COLO829 (cell line): Measurements from ENCODE around the gene FCGBP.
"Not testable (repeated sequence)": the region's sequence is repeated elsewhere in the genome, so short reads cannot be mapped to it uniquely, and the experiment has no call there.

Experiments
- DNase-seq: peaks from one replicate; pipeline ENCODE4 v3.0.0; 2012; ENCODE audit warnings: low spot score

Gene FCGBP

DNA sequence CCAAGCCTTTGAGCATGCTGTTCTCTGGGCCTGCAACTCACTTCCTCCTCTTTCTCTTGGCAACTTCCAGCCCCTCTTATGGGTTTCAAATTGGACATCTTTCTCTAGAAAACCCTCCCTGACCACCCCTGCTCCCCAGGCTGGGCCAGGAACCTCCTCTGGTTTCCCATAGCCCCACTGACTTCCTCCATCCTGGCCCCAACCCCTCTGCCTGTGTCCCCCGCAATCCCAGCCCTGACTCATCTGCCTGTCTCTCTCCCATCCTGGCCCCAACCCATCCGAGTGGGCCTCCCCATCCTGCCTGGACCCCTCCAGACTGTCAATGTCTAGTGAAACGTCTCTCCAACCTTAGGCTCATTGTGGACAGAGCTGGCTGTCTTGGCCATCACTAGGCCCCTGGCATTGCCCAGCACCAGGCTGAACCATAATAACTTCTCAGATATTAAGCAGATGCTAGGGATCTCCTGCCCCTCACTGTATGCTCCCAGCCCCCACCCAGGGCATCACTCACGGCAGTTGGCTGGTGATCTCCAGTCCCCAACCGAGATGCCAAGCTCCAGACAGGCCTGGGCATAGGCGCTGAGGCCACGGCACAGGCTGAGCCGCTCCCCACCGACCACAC, 16.8 kb downstream of the FCGBP start:
- DNase-seq = no peak

DNA sequence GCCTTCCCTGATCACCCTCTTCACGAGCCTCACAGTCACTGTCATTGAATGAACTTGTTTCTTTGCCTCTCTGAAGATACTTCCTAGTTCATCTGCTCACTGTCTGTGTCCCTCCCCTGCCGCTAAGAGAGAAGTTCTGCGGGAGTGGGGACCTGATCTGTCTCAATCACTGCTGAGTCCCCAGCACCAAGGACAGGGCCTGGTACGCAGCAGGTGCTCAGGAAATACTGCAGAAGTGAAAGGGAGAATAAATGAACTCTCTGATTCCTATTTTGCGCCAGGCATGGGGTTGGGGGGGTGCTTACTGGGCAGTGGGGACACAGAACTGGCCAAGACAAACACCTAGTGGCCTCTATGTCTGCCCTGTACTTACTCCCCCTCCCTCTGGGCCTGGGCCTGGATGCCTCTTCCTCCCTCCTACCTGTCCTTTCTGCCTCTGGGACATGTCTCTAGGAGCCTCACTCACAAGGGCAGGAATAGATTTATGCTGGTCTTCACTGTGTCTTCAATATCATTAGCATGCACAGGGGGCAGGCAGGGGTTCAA, 17.5 kb downstream of the FCGBP start:
- DNase-seq = no peak

DNA sequence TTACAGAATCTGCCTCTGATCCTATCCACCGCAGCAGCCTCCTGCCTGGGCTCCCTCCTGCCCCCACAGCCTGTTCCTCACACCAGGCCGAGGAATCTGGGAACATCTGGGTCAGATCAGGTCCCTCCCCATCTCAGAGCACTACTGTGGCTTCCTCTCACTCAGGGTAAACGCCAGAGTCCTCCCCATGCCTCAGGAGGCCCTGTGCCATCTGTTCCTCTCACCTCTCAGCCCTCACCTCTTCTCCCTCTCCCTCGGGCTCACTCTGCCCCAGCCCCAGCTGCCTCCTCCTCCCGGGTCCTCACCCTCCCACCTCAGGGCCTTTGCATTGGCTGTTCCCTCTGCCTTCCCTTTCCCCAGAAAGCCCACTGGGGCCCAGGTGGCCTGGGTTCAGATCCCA, 18.2 kb downstream of the FCGBP start:
- DNase-seq = no peak

DNA sequence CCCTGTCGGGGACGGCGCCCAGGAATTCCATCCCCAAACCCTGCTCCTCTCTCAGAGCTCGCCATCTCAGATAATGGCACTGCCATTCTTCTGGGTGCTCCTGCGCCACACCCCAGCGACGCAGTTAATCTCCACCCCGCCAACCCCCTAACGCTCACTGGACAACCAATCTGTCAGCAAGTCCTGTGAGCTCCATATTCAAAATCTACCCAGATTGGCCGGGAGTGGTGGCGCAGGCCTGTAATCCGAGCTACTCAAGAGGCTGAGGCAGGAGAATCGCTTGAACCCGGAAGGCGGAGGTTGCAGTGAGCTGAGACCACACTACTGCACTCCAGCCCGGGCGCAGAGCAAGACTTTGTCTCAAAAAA, 18.6 kb downstream of the FCGBP start:
- no peak for DNase-seq

DNA sequence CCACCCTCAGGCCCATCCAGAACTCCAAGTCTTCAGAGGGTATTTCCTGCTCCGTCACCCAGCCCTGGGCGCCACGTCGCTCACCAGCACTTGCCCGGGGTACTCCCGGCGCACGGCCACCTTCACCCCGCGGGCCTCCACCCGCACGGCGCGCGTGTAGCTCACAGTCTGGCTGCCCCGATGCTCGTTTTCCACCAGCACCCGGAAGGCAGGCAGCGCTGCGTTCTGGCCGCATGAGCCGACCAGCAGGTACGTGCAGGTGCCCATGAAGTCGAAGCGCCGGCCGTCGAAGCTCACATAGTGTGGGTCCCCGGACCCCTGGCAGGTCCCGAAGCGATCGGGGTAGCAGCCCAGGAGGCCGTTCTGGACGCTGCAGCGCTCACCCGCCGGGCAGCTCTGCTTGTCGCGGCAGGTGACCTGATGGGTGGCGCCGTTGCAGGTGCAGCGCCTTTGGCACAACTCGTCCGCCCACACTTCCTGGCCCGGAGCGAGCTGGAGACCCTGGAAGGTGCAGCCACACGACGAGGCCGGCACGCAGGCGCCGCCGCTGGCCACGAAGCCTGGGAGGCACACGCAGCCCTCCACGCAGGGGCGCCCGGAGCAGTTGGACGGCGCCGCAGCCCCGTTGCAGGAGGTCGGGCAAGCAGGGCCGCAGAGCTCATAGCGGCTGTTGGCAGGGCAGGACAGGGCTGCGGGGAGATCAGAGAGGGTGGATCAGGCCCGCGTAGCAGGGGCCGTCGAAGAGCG, 19.2 kb downstream of the FCGBP start:
- DNase-seq = no peak

DNA sequence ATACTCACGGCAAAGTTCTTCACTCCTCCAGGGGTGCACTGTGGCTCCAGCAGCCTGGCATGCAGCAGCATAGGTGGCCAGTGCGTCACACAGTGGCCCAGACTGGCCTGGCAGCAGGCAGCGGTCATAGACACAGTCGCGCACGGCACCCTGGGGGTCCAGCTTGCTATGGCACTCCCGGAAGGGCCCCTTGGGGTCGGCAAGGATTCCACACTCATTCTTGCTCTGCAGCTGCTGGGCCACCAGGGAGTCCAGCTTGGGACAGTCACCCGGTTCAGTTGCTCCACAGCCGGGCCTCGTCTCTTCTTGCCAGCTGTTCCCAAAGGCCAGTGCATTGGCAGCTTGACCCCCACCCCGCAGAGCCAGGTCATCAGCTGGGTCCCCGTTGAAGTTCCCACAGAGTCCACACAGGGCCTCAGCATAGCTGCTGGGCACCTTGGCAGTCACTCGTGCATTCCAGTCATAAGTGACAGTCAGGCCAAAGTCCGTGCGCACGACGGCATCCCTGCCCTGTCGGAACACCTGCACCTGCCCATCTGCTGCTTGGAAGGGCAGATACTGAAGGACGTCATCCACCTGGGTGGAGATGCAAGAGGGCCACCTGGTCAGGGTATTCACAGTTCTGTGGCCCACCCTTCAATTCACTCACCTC, 20.6 kb downstream of the FCGBP start:
- no peak for DNase-seq

DNA sequence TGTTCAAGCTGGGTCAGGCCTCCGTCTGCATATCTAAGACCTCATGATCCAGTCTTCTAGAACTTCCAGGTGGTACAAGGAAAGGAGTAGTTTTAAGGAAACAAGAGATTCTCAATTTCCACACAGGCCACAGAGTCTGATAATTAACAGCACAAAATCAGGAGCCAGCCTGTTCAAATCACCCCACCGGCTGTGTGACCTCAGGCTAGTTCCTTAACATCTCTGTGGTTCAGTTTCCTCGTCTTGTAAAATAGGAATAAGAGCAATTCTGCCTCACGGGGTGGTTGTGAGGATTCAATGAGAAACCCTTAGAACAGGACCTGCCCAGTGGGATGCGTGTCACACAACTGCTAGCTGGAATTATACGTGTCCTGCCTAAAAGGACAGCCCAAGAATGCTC, 25.6 kb downstream of the FCGBP start:
- DNase-seq = no peak

DNA sequence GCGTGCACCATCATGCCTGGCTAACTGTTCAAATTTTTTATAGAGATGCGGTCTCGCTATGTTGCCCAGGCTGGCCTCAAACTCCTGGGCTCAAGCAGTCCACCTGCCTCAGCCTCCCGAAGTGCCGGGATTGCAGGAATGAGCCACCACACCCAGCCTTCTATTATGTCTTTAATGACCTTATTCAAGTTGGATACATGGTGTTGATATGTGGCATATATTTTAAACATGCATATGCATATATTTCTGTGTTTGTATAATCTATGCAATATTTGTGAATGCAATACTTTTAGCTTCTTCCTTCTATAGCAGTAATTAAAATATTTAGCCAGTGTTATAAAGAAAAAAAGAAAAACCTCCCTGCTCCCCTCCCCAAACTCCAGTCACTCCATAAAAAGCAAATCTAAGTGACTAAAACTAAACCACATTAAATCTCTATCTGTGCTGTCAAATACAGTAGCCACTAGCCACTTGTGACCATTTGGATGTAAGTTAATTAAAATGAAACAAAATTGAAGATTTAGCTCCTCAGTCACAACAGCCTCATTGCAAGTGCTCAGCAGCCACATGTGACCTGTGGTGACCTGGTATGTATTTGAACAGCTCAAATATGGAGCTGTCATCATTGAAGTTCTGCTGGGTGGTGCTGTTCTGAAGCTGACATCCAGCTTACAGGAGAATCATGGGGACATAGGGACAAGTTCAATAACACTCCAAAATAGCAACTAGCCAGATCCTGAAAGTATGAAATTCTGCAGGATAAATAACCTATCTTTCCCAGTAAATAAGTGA, 27.4 kb downstream of the FCGBP start:
- no peak for DNase-seq

DNA sequence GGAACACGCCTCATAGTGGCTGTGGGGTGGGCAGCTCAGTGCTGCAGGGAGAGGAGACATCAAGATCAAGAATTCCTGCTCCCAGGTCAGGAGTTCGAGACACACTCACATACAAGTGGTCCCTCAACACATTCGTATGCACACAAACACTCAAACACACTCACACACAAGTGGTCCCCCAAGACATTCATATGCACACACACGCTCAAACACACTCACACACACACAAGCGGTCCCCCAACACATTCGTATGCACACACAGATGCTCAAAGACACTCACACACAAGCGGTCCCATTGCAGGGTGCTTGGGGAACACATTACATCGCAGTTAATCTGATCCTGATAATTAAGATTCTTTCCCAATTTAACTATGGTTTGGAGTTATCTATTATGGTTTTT, 28.2 kb downstream of the FCGBP start:
- DNase-seq = no peak

DNA sequence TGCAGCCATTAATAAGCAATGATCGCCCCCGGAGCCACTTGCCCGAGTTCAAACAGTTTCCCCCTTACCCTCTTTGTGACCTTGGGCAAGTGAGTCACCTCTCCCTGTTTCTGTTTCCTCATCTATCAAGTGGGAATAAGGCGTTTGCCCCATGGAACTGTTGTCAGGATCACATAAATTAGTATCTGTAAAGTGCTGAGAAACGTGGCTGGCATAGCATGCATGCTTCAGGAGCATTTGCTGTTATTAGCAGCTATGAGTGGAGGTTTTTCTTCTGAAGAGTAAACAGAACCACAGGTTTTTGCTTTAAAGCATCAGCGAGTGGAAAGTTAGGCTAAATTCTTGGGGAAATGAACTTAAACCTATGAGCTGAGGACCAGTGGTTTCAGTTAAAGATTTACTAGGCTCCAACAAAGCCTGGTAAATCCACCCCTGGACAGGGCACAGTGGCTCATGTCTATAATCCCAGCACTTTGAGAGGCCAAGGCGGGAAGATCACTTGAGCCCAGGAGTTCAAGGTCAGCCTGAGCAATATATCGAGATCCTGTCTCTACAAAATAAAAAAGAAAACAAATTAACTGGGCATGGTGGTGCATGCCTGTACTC, 30.8 kb downstream of the FCGBP start:
- not testable (repeated sequence) for DNase-seq

DNA sequence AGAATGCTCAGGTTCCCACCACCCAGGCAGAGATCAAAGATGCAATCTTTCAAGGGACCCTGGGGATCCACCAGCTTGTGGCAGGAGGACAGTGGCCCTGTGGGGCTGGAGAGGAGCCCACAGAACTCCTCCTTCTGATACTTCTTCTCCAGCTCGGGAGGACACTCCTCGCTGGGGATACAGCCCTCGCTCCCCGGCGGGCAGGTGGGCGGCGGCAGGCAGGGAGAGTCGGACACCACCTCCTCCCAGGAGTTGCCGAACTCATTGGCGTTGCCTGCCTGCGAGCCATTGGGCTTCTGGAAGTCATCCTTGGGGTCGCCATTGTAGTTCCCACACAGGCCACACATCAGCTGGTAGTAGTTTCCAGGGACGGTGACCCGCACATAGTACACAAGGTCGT, 32.1 kb downstream of the FCGBP start:
- DNase-seq = not testable (repeated sequence)

DNA sequence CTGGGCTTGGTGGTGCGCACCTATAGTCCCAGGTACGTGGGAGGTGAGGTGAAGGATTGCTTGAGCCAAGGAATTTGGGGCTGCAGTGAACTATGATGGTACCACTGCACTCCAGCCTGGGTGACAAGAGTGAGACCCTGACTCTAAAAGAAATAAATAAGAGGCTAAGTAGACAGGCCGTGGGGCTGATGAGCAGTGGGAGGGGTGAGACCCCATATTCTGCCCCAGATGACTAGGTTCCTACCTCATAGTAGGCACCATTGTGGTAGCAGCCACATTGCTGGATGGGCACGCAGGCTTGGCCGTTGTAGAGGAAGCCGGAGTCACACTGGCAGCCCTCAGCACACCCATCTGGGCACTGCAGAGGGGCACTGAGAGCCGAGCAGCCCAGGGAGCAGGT, 32.8 kb downstream of the FCGBP start:
- DNase-seq = not testable (repeated sequence)

DNA sequence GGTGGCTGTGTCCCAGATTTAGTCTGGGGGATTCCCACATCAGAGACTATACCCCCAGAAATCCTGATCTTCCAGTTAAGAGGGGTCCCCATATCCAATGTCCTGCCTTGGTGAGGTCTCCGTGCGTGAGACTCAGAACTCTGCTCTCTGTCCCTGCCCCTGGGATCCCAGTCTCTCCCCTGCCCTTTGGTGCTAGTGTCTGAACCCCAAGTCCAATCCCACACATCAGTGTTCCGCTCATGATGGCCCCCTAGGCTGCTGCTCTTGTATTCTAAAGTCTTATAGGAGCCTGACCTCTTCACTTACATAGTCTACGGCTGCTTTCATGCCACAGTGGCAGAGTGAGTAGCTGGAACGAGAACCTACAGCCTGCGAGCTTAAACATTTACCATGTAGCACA, 35.6 kb downstream of the FCGBP start:
- not testable (repeated sequence) for DNase-seq

DNA sequence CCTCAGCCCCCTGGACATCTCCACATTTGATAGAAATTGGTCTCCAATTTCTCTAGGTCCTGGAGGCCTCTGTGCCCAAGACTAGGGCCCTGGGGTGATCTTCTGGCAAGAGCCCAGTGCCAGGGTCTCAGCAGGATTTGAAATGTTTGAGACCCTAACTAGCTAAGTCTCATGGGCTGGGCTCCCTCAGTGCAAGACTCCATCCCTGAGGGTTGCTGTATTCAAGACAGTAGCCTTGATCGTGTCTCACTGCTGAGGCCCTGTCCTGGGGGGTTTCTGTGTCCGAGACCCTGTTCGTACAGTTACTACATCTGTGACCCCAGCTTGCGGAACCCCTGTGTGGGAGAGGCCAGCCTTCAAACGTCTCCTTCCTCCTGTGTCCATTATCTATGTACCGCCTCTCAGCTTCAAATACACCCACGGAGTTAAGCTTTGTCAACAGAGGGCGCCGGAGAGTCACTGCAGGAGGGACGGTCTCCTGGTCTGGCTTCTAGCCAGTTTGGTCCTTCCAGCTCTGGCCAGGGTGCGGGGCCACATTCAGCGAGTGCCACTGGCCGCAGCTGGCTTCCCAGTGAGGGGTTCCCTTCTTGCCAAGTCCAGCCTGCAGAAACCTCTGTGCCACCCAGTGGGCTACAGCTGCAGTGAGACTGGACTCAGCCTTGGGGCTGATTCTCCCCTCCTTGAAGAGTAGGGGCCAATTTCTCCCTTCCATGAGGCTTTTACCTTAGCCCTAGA, 36.8 kb downstream of the FCGBP start:
- DNase-seq = not testable (repeated sequence)

DNA sequence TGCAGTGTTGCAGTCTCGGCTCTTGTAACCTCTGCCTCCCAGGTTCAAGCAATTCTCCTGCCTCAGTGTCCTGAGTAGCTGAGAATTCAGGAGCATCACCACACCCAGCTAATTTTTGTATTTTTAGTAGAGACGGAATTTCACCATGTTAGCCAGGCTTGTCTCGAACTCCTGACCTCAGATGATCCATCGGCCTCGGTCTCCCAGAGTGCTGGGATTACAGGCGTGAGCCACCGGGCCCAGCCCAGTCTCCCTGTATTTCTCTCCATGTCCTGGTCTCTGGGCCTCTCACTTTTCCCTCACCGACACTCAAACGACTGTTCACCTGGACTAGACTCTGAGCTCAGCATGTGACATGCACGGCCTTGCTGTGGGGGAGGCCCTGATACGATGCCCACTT, 39.3 kb downstream of the FCGBP start:
- not testable (repeated sequence) for DNase-seq

DNA sequence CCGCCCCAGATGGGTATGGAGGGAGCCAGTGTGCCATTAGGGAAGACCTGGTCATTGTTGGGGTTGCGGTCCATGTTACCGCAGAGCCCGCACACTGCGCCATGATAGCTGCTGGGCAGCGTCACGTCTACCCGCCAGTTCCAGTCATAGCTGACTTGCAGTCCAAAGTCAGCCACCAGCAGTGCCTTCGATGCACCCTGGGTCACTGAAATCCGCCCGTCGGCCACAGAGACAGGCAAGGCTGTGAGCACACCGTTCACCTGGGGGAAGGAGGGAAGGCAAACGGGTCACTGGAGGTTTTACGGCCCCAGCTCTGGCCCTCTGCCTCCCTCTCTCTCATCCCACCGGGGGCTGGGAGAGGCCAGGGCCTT, 40.2 kb downstream of the FCGBP start:
- not testable (repeated sequence) for DNase-seq

DNA sequence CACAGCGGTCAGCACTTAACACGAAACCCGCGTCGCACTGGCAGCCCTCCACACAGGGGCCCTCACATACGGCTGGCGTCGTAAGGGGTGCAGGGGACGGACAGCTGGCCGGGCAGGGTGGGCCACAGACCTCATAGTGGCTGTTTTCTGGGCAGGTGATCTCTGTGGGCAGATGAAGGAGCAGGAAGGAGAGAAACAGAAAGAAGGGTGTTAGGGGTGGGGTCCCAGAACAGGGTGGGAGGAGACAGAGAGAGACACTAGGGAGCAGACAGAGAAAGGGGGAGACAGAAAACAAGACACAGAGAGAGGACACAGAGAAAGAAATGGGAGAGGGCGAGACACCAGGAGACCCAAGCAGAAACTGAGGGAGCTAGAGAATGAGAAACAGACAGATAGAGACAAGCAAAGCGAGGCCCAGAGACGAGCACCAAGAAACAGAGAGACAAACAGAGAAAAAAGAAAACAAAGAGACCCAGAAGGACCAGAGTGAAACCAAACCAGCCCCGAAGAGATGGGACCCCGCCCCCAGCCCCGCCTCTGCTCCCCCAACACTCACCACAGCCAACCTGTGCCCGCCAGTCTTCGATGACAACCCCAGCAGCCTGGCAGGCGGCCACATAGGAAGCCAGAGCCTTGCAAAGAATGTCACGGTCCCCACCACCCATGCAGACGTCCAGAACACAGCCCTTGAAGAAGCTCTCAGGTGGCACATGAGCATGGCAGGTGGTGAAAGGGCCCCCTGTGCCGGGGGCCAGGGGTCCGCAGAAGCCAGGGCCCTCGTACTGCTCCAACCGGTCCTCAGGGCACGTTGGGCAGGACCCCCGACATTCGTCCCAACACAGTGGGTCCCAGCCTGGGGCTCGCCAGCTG, 40.8 kb downstream of the FCGBP start:
- not testable (repeated sequence) for DNase-seq

DNA sequence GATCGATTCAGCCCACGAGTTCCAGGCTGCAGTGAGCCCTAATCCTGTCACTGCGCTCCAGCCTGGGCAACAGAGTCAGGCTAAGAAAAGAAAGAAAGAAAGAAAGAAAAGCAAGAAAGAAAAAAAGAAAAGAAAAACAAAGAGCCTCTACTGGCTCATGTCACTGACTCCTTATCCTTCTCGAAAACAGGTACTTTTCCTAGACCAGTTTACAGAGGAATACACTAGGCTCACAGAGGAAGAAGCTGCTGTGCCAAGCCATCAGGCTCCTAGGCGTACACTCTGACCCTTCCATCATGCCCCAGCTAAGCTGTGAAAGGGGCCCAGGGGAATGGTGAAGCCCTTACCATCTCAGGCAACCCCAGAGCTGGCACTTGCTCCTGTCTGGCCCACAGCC, 41.9 kb downstream of the FCGBP start:
- not testable (repeated sequence) for DNase-seq

DNA sequence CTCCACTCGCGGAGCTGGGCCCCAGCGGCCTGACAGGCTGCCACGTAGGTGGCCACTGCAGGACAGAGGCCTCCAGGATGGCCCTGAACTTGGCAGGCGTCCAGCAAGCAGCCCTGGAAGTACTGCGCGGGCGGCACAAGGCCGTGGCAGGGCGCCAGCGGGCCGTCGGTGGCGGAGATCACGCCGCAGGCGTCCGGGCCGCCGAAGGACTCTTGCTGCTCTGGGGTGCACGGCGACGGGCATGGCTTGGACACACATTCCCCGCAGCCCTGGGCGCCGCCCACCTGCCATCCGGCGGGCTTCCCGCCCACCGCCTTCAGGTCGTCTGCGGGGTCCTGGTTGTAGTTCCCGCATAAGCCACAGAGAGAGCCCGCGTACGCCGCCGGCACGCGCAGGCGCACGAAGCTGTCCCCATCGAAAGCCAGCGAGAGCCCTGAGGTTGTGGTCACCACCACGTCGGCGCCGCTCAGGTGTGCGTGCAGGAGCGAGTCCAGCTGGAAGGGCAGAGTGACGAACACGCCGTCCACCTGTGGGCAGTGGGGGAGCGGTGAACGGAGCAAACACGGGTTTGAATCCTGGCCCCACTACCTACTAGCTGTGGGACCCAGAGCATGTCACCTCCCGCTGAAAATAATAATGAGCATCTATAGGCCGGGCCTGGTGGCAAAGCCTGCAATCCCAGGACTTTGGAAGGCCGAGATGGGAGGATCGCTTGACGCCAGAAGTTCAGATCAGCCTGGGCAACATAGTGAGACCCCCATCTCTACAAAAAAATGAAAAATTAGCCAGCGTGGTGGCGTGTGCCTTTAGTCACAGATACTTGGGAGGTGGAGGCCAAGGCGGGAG, 42.6 kb downstream of the FCGBP start:
- DNase-seq = not testable (repeated sequence)
